ENCODE data around the gene ACTR10.

ACTR10 gene

GRCh38 chr14:58281969-58282368 lies 82.0 kb downstream of the ACTR10 start:
- DNase-seq (ENCODE audit: low read depth), result no peak

- DNase-seq (ENCODE audit: low read depth), result no peak
Observed at GRCh38 chr14:58282925-58283593, 83.1 kb downstream of the ACTR10 start.

- no peak for DNase-seq (ENCODE audit: low read depth)
Observed at GRCh38 chr14:58283730-58284129, 83.8 kb downstream of the ACTR10 start.

GRCh38 chr14:58285132-58285531 lies 85.2 kb downstream of the ACTR10 start:
- no peak for DNase-seq (ENCODE audit: low read depth)

Measured in activated T-cell treated with anti-CD3 and anti-CD28 coated beads for 48 hours (primary cell).